Measurements from ENCODE around the gene BLTP2.
A peak's percentile ranks its signal among the peaks of the same experiment; 100 is the strongest.
"Not testable (repeated sequence)": the region's sequence is repeated elsewhere in the genome, so short reads cannot be mapped to it uniquely, and the experiment has no call there.

Gene BLTP2

DNA sequence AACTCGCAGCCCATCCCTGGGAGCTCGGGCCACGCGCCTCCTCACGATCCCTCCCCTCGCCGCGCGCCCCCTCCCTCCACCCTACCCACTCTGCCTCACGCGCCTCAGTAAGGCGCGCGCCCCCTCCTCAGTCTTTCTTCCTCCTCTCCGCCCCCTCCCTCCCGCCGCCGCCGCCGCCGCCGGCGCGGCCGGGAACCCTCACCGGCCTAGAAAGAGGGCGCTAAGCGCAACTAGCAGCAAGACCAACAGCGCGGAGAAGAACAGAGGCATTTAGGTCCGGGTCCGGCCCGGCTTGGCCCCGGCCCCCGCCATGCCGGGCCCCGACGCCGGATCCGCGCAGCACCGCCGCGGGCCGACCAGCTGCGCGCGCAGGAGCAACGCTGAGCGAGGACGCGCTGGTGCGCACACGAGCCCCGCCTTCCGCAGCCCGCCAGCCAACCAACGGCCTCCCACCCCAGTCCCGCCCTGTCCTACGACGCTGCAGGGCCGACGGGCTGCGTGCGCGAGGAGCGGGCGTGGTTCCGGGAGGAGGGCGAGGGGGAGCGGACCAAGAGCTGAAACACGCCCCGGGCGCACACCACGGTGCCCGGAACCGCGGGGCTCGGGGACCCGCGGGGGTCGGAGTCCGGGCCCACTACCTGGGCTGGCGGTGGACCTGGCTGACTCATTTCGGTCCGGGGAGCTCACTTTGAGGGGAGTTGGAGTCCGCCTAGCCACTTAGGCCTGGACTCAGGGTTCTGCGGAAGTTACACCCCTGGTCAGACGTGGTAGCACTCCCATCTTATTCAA is at the start of gene BLTP2:
TSS of gene BLTP2 (minus strand) at position 372 of the 789 bp plus-strand sequence. CDS start at position 270, 102 bp downstream.
- DNase-seq (ENCODE audit: low spot score), result peak; percentile 99

DNA sequence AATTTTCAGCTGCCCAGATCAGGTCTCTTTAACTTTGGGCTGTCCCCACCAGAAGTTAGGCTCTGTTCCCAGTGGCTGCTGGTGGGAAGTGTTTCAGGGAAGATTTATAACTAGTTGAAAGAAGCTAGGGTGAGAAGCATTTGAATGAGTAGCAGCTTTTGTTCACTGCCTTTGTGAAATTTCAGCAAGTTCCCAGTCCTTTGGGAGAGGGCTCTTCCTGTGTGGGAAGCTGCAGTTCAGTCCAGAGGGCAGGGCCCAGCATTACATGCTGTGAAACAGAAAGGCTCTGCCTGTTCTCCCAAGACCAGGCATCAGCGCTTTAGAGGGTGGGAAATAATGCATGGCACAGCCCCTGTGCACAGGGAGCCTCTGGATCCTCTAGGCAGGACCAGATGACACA is 48.9 kb upstream of the BLTP2 start:
- DNase-seq (ENCODE audit: low spot score), result no peak

DNA sequence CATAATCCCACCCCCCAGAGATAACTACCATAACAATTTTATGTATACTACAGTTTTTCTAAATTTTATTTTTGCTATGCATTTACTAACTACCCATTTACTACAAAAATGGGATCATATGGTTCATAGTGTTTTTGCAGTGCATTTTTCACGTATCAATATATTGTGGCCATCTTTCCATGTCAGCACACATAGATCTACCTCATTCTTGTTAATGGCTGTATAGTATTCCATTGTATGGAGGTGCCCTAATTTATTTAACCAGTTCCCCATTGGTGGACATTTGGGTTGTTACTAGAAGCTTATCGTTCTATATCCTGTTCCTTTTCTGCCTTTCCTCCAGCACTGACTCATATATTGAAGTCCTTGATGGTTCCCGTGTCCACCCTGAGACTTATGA is 44.1 kb upstream of the BLTP2 start:
- no peak for DNase-seq (ENCODE audit: low spot score)

DNA sequence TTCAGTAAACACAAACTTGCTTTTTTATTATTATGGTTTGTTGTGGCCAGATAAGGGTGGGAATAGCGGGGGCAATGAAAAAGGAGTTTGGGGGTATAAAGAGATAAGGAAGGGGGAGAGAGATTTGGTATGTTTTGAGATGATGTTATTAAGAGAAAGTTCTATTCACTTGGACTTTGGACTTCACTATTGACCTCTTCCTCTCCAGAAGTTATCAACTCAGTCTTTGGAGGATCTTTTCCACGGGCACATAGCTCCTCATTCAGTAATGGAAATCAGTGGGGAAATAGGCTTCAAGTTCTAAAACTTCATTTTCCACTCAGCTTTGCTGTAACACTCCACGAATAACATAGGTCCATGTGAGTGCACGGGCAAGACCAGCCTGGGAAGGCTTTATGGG is 43.5 kb upstream of the BLTP2 start:
- DNase-seq (ENCODE audit: low spot score), result no peak

DNA sequence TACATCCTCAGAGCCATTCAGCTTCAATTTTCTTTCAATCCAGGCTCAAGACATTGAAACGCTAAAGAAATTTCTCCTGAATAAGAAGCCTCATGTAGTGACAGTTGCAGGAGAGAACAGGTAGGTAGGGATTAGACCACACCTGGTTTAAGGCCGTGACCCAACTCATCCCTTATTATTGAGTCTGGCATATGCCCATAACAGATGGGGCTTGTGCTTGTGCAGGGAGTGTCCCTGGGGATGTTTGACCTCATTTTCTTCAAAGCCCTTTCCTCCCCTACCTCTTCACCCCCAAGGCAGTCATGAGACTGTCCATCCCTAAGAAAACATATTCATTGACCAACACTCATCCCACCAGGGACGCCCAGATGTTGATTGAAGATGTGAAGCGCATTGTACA is 41.3 kb upstream of the BLTP2 start:
- DNase-seq (ENCODE audit: low spot score), result no peak

DNA sequence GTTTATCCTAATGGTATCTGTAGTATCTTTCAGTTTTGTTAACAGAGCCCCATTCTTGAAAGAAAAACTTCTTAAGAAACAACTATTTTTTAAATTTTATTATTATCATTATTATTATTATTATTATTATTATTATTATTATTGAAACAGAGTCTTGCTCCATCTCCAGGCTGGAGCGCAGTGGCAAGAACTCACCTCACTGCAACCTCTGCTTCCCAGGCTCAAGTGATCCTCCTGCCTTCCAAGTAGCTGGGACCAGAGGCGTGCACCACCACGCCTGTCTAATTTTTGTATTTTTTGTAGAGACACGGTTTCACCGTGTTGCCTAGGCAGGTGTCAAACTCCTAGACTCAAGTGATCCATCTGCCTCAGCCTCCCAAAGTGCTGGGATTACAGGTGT is 40.4 kb upstream of the BLTP2 start:
- DNase-seq (ENCODE audit: low spot score), result no peak

DNA sequence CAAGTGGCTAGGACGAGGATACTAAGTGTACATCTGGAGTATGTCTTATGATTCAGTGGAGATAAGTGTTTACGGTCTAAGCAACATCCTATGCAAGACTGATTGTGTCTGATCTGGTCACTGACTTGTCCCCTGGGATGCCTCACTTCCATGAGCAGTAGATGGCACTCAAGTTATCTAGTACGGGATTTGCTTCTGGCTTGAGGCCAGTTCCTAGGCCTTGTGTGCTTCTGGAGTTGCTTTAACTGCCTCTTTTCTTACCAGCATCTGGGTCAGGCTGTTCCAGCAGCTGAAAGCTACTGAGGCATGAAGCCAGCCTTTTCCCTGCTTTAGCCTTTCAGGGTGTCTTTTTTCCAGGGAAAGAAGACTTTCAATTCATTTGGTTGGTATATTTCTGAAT is 40.0 kb upstream of the BLTP2 start:
- DNase-seq (ENCODE audit: low spot score), result no peak

DNA sequence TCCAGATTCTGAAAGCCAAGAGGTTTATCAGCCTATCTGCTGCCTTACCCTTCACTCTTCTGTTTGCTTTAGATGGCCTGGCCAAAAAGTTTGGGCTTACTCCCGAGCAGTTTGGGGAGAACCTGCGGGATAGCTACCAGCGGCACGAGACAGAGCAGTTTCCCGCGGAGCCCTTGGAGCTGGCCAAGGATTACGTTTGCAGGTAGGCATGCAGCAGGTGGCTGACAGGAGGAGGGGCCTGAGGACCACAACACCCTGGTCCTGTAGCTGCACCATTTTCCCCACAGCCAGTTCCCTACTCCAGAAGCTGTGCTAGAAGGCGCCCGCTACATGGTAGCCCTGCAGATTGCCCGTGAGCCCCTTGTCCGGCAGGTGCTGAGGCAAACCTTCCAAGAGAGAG is 37.7 kb upstream of the BLTP2 start:
- DNase-seq (ENCODE audit: low spot score), result no peak

DNA sequence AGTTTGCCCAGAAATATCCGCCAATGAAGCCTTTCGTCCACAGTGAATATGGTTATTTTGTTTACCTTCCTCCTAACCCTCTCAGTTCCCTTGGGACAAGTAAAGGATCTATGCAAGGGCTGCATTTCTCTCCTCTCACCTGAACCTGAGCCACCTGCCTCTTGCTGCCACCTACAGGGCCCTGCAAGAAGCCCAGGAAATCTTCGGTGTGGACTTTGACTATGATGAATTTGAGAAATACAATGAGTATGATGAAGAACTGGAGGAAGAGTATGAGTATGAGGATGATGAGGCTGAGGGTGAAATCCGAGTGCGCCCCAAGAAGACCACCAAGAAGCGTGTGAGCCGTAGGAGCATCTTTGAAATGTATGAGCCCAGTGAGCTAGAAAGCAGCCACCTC is 31.0 kb upstream of the BLTP2 start:
- DNase-seq (ENCODE audit: low spot score), result no peak

DNA sequence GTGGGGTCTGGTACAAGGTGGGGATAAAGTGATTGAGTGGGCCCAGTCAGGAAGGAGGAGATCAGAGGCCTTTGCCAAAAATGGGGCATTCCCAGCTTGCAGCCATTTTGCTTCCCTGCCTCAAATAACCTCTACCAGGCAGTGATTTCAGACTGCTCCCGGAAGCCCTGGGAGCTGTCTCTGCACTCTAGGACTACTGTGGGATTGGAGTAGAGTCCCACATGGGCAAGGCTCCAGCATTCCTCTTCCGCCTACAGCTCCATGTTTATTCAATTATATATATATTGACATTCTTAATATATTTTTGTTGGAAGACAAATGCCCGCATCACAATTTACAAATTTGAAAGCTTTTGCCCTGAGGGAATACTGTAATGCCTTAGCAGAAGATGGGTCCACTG is 30.5 kb upstream of the BLTP2 start:
- DNase-seq (ENCODE audit: low spot score), result no peak

DNA sequence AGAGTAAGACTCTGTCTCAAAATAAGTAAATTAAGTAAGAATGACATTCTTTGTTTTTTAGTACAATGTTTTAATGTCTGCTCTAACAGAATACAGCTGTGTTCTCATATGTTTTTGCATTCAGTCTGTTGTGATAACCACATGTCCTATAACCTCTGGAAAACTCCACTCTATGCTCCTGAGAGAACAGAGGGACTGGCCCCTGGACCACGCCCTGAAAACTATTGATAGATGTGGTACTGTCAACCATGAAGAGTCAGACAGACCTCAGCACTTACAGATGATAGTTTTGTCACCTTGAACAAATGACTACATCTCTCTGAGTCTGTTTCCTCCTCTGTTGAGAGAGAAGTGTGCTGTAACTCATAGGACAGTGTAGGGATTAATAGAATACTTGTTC is 25.0 kb upstream of the BLTP2 start:
- no peak for DNase-seq (ENCODE audit: low spot score)

DNA sequence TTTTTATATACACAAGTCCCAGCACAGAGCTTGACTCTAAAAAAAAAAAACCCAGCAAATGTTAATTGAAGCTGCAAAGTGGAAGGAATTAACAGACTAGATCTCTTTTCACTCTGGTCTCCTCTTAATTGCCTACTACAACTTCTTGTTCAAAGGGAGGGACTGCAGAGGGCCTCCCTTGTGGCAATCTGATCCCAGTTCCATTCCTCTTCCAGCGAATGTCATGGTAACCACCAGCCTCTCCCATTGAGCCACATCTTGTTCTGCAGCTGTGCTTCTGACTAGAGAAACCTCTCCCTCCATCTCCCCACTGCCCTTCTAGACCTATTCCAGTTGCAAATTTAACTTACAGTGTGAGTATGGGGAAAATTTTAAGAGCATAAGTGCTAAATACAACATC is 22.9 kb upstream of the BLTP2 start:
- DNase-seq (ENCODE audit: low spot score), result no peak

DNA sequence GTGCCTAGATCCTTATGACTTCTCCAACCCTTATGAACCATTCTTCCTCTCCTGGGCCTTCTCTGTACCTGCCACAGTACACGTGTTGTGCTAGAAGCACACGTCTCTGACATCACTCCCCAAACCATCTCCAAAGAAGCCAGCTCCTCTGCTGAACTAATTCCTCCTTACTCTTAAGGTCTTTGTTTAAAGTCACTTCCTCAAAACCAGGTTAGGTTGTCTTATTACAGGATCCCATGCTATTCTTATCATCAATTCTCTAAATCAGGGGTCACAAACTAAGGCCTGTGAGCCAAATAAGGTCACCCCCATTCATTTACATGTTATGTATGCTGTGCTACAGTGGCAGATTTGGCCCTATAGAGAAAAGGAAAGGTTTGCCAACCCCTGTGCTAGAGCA is 21.0 kb upstream of the BLTP2 start:
- no peak for DNase-seq (ENCODE audit: low spot score)

DNA sequence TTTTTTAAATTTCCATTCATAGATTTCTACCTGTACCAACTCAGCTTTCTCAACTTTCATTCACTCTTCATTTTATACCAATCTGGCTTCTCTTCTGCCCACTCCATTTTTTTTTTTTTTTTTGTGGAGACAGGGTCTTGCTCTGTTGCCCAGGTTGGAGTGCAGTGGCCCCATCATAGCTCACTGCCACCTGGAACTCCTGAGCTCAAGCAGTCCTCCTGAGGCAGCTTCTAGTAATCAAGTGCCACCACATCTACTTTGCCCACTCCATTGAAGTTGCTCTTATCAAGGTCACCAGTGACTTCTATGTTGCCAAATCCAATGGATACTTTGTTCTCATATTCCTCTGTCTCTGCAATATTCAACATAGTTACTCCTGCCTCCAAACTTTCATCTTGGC is 18.8 kb upstream of the BLTP2 start:
- DNase-seq (ENCODE audit: low spot score), result no peak

DNA sequence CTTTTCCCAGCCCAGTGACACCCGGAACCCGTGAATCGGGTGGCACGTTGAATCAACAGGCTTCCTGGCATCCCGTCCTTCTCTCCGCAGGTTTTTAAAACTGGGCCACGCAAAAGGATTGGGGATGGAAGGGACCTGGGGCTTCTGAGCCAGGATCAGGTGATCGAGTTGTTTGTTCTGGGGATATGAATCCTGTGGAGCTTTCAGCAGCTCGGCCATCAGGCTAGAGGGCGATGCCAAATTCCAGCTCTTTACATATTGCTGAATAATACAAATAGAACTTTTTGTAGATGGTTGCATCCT is 17.5 kb upstream of the BLTP2 start:
- DNase-seq (ENCODE audit: low spot score), result no peak

DNA sequence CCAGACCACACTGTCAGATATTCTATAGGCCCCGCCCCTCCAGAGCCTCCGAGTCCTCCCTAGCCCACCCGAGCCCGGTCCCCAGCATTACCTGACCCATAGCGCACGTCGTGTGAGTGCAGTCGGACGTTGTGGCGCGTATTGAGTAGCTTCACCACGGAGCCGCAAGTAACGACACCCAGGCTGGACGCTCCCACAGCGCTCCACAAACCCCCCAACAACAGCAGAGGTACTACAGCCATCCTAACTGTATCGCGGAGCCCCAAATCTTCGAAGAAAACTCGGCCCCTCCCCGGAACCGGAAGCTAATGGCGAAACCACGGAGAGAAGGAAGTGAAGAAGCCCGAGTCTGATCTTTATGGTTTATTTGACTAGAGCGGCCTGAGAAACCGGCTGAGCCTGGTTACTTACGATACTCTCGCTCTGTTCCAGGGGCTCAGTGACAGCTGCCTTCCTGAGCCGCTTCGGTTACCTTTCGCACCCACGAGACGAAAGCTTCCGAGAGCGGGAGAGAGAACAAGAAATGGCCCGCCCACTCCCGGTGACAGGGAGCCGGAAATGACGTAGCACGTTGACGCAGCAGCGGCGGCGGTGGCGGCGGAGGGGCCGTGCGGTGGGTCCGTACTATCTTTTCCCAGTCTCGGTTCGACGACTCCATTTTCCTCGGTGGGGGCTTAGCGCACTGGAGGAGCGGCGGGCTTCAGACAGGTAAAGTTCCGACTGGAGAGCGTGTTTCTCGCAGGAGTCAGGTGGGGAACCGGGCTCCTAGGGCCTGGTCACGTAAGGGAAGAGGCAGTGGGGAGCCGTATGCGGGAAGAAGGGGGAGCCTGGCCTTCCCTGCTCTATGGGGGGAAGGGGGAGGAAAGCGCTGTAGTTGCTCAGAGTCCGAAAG is 16.9 kb upstream of the BLTP2 start, which contains the start of the genes SDF2 and SUPT6H:
TSS of gene SDF2 (minus strand) at position 272 of the 892 bp plus-strand sequence. CDS start at position 242, 30 bp downstream.
TSS of gene SUPT6H (plus strand) at position 571 of the 892 bp plus-strand sequence. CDS start 11,197 bp downstream, outside the sequence.
- DNase-seq (ENCODE audit: low spot score), result peak; percentile 96

DNA sequence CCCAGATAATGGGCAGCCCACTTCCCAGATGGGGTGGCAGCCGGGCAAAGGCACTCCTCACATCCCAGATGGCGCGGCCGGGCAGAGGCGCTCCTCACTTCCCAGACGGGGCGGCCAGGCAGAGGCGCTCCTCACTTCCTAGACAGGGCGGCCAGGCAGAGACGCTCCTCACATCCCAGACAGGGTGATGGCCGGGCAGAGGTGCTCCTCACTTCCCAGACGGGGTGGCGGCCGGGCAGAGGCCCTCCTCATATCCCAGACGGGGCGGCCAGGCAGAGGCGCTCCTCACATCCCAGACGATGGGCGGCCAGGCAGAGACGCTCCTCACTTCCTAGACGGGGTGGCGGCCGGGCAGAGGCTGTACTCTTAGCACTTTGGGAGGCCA is 14.5 kb upstream of the BLTP2 start:
- DNase-seq (ENCODE audit: low spot score), result not testable (repeated sequence)

DNA sequence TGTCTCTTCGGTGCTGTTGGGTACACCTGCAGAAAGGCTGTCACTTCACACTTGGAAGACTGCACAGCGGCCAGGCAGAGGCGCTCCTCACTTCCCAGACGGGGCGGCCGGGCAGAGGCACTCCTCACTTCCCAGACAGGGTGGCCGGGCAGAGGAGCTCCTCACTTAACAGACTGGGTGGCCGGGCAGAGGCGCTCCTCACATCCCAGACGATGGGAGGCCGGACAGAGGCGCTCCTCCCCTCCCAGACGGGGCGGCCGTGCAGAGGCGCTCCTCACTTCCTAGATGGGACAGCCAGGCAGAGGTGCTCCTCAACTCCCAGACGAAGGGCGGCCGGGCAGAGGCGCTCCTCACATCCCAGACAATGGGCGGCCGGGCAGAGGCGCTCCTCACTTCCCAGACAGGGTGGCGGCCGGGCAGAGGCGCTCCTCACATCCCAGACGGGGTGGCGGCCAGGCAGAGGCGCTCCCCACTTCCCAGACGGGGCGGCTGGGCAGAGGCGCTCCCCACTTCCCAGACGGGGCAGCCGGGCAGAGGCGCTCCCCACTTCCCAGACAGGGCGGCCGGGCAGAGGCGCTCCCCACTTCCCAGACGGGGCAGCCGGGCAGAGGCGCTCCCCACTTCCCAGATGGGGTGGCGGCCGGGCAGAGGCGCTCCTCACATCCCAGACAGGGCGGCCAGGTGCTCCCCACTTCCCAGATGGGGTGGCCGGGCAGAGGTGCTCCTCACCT is 14.0 kb upstream of the BLTP2 start:
- not testable (repeated sequence) for DNase-seq (ENCODE audit: low spot score)

DNA sequence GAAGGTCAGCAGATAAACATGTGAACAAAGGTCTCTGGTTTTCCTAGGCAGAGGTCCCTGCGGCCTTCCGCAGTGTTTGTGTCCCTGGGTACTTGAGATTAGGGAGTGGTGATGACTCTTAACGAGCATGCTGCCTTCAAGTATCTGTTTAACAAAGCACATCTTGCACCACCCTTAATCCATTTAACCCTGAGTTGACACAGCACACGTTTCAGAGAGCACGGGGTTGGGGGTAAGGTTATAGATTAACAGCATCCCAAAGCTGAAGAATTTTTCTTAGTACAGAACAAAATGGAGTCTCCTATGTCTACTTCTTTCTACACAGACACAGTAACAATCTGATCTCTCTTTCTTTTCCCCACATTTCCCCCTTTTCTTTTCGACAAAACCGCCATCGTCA is 13.4 kb upstream of the BLTP2 start:
- not testable (repeated sequence) for DNase-seq (ENCODE audit: low spot score)

DNA sequence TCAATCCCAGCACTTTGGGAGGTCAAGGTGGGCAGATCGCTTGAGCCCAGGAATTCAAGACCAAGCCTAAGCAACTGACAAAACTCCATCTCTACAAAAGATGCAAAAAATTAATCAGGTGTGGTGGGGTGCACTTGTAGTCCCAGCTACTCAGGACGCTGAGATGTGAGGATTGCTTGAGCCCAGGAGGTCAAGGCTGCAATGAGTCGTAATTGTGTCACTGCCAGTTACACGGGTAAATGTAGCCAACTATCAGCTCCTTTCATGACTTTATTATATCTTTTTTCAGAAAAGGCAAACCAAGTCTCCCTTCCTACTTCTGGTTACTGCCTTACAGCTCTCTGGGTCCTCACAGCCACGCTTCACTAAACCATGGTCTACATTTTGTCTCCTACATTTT is 12.8 kb upstream of the BLTP2 start:
- no peak for DNase-seq (ENCODE audit: low spot score)

DNA sequence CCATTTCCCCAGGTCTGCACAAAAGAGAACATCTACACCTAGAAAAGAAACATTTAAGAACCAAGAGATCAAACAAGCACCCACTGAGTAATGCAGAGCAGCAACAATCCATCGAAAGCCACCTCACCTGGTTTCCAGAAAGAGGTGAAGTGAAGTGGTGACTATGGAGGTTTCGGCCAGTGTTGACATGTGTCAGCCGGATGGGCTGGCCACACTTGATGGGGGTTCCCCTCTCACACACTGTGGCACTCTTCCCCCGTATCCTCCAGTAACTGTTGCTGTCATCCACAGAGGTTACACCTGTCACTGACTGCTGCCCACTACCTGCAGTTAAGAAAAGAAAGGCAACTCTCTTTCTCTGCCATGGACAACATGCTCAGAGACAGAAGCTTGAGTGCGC is 10.2 kb upstream of the BLTP2 start:
- no peak for DNase-seq (ENCODE audit: low spot score)

DNA sequence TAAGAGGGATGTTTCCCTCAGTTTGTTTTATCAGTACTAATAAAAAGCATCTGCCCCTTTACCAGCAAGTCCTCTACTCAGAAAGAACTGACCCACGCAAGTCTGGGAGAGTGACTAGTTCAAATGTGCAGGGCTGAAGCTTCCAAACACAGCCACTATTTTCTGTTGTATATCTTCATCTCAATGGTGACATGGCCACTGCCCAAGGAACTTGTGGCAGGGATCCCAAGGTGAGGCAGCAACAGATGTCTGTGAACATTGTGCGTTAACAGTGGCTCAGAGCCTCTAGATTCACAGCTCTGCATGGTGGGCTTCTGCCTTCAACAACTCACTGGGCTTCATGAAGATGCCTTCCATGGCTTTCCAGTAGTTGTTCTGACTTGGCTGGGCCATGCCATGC is 3.7 kb upstream of the BLTP2 start:
- DNase-seq (ENCODE audit: low spot score), result no peak

Data from iPS-NIHi11 (cell line).